Fibroblast of skin of right quadriceps (primary cell): ENCODE results near the gene DGKG.
A peak's percentile ranks its signal among the peaks of the same experiment; 100 is the strongest.

ENCODE experiments used
- DNase-seq: peaks from one replicate; pipeline ENCODE4 v3.0.0-alpha.2; 2013

DGKG gene

GRCh38 chr3:186236357-186237020, 125.5 kb downstream of the DGKG start:
- no peak for DNase-seq

GRCh38 chr3:186235554-186235953, 126.5 kb downstream of the DGKG start:
- no peak for DNase-seq

GRCh38 chr3:186234152-186234551, 127.9 kb downstream of the DGKG start:
- no peak for DNase-seq

- no peak for DNase-seq
Measured at GRCh38 chr3:186226482-186226881, 135.6 kb downstream of the DGKG start.

GRCh38 chr3:186225603-186226002, 136.4 kb downstream of the DGKG start:
- DNase-seq = no peak

- DNase-seq = no peak
Measured at GRCh38 chr3:186224041-186224610, 137.9 kb downstream of the DGKG start.

GRCh38 chr3:186223476-186223875, 138.6 kb downstream of the DGKG start:
- DNase-seq = no peak

- no peak for DNase-seq
Measured at GRCh38 chr3:186221760-186222378, 140.2 kb downstream of the DGKG start.

- no peak for DNase-seq
Measured at GRCh38 chr3:186220911-186221645, 141.0 kb downstream of the DGKG start.

- no peak for DNase-seq
Measured at GRCh38 chr3:186220365-186220764, 141.7 kb downstream of the DGKG start.

GRCh38 chr3:186219211-186219638, 142.8 kb downstream of the DGKG start:
- no peak for DNase-seq

GRCh38 chr3:186218421-186218820, 143.6 kb downstream of the DGKG start:
- DNase-seq = no peak

- DNase-seq = no peak
Measured at GRCh38 chr3:186217820-186218164, 144.2 kb downstream of the DGKG start.

GRCh38 chr3:186216900-186217819, 144.9 kb downstream of the DGKG start:
- no peak for DNase-seq

- no peak for DNase-seq
Measured at GRCh38 chr3:186214670-186215069, 147.4 kb downstream of the DGKG start.

GRCh38 chr3:186213946-186214345, 148.1 kb downstream of the DGKG start:
- DNase-seq = peak; percentile 13

- DNase-seq = no peak
Measured at GRCh38 chr3:186212611-186213010, 149.4 kb downstream of the DGKG start.

GRCh38 chr3:186210852-186211500, 151.1 kb downstream of the DGKG start:
- no peak for DNase-seq

GRCh38 chr3:186209810-186210752, 152.0 kb downstream of the DGKG start:
- DNase-seq = peak; percentile 59

GRCh38 chr3:186208296-186208989, 153.6 kb downstream of the DGKG start:
- no peak for DNase-seq
